ENCODE results near the gene SLIT3. TPM values are rescaled to one million over a fixed set of nuclear protein-coding genes. Genes with fewer than 3 reads are reported as not detected.
A peak's percentile ranks its signal among the peaks of the same experiment; 100 is the strongest.

The SLIT3 gene
- total and polyA plus RNA-seq, 4 donors: 4.6 to 48.5 (median 19.8) TPM

GRCh38 chr5:169003721-169004541 is 297.0 kb downstream of the SLIT3 start:
- H3K9ac ChIP-seq (ENCODE audit: insufficient read depth in 1 of 2, low read length in 2 of 2): no peak overlapping the region
- no peaks in the 10 kb centered on the region for H3K27me3 ChIP-seq (ENCODE audit: control insufficient read depth in 3 of 3, insufficient read depth in 3 of 3, low read length in 2 of 3)
- no peaks in the 10 kb centered on the region for H3K9me3 ChIP-seq (ENCODE audit: control insufficient read depth in 4 of 4, insufficient read depth in 3 of 4, low read length in 3 of 4)
- H3K27ac ChIP-seq (ENCODE audit: low read depth in 1 of 2, low read length in 1 of 2): peak overlapping the region in 1 of 2 donors; percentile 53
- DNase-seq: peak in 1 of 3 donors; percentile 46
- no peak for ATAC-seq (ENCODE audit: insufficient read depth, low FRiP score)
- H3K4me1 ChIP-seq (ENCODE audit: control insufficient read depth in 5 of 5, insufficient read depth in 5 of 5, low read length in 5 of 5): peaks cover 0 to 14% (median 6%) of the 10 kb centered on the region in 5 donors
- TF ChIP-seq, protein P1, sequence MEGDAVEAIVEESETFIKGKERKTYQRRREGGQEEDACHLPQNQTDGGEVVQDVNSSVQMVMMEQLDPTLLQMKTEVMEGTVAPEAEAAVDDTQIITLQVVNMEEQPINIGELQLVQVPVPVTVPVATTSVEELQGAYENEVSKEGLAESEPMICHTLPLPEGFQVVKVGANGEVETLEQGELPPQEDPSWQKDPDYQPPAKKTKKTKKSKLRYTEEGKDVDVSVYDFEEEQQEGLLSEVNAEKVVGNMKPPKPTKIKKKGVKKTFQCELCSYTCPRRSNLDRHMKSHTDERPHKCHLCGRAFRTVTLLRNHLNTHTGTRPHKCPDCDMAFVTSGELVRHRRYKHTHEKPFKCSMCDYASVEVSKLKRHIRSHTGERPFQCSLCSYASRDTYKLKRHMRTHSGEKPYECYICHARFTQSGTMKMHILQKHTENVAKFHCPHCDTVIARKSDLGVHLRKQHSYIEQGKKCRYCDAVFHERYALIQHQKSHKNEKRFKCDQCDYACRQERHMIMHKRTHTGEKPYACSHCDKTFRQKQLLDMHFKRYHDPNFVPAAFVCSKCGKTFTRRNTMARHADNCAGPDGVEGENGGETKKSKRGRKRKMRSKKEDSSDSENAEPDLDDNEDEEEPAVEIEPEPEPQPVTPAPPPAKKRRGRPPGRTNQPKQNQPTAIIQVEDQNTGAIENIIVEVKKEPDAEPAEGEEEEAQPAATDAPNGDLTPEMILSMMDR (IDR thresholded peaks at IDR 0.05; ENCODE audit: control extremely low read depth, extremely low read depth): no peak
- H3K4me3 ChIP-seq: no peak overlapping the region
- WGBS, 2 donors: 71 to 83% methylated on average over 11 of the region's 11 CpGs
- no peaks in the 10 kb centered on the region for H3K36me3 ChIP-seq (ENCODE audit: control insufficient read depth in 4 of 4, insufficient read depth in 4 of 4, low read length in 4 of 4)

DNA sequence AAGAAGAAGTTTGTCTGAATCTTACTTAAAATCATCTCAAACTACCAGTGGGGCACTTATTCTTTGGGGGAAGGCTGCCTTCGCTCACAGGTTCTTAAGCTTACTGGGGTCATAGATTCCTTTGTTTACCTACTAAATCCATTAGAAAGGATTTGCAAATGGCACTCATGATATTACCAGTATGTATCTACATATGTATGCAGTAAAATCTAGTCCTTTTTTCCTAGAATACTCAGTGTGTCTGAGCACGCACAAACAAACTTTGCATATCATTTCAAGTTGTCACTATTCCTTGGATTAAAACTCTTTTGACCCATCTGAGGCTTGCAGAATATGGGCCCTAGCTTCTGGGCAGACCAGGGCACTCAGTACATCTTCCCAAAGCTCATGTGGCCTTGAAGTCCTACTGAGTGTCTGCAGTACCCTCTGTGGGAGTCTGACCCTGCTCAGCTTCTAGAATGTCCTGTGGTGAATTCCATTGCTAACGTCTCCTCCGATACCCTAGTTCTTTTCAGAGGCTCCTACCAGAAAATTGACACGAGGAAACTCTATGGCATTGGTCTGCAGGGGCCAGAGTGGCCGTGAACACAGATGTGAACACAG is 297.9 kb downstream of the SLIT3 start:
- no peak overlapping the region for H3K27ac ChIP-seq (ENCODE audit: low read depth in 1 of 2, low read length in 1 of 2)
- no peaks in the 10 kb centered on the region for H3K36me3 ChIP-seq (ENCODE audit: control insufficient read depth in 4 of 4, insufficient read depth in 4 of 4, low read length in 4 of 4)
- no peaks in the 10 kb centered on the region for H3K27me3 ChIP-seq (ENCODE audit: control insufficient read depth in 3 of 3, insufficient read depth in 3 of 3, low read length in 2 of 3)
- H3K4me1 ChIP-seq (ENCODE audit: control insufficient read depth in 5 of 5, insufficient read depth in 5 of 5, low read length in 5 of 5): peaks cover 0 to 14% (median 6%) of the 10 kb centered on the region in 5 donors
- WGBS, 2 donors: 88 to 92% methylated on average over 6 of the region's 6 CpGs
- ATAC-seq (ENCODE audit: insufficient read depth, low FRiP score) (no peak), DNase-seq (no peak)
- H3K9me3 ChIP-seq (ENCODE audit: control insufficient read depth in 4 of 4, insufficient read depth in 3 of 4, low read length in 3 of 4): no peaks in the 10 kb centered on the region
- no peak overlapping the region for H3K4me3 ChIP-seq
- TF ChIP-seq, protein P1 (IDR thresholded peaks at IDR 0.05; ENCODE audit: control extremely low read depth, extremely low read depth): no peak
- H3K9ac ChIP-seq (ENCODE audit: insufficient read depth in 1 of 2, low read length in 2 of 2): no peak overlapping the region

DNA sequence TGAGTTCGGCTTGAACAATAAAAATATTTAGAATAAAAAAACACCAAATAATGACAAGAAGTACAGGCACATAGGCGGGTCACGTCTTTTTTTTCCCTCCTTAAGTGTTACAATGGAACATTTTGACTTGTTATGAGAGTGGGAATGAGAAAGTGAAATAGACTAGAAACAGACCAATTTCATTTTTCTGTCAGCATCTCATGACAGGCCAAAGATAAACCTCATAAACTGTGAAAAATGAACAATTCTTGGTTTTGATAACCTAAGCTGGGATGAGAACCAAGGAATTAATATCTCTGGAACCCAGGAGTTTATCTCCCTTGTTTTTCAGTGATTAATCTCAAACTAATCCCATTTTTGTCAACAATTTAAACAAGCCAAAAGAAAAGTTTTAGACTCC is 299.5 kb downstream of the SLIT3 start:
- Histone ChIP-seq H3K9ac (ENCODE audit: insufficient read depth in 1 of 2, low read length in 2 of 2) (no peak overlapping the region), H3K27me3 (ENCODE audit: control insufficient read depth in 3 of 3, insufficient read depth in 3 of 3, low read length in 2 of 3) (no peaks in the 10 kb centered on the region), H3K27ac (ENCODE audit: low read depth in 1 of 2, low read length in 1 of 2) (no peak overlapping the region), H3K36me3 (ENCODE audit: control insufficient read depth in 4 of 4, insufficient read depth in 4 of 4, low read length in 4 of 4) (no peaks in the 10 kb centered on the region), H3K4me3 (no peak overlapping the region), H3K4me1 (ENCODE audit: control insufficient read depth in 5 of 5, insufficient read depth in 5 of 5, low read length in 5 of 5) (peaks cover 0 to 14% (median 6%) of the 10 kb centered on the region in 5 donors), H3K9me3 (ENCODE audit: control insufficient read depth in 4 of 4, insufficient read depth in 3 of 4, low read length in 3 of 4) (no peaks in the 10 kb centered on the region)
- 62 to 82% methylated on average over 3 of the region's 3 CpGs for WGBS, 2 donors
- DNase-seq (no peak), ATAC-seq (ENCODE audit: insufficient read depth, low FRiP score) (no peak)
- TF ChIP-seq, protein P1 (IDR thresholded peaks at IDR 0.05; ENCODE audit: control extremely low read depth, extremely low read depth): no peak
